GDM1 (cell line): ENCODE measurements around the gene DBF4B.
"Not testable (repeated sequence)": the region's sequence is repeated elsewhere in the genome, so short reads cannot be mapped to it uniquely, and the experiment has no call there.

Experiments used
- DNase-seq: peaks from one replicate; lab custom pipeline; 2025; lab: John Stamatoyannopoulos, UW

DBF4B gene

DNA sequence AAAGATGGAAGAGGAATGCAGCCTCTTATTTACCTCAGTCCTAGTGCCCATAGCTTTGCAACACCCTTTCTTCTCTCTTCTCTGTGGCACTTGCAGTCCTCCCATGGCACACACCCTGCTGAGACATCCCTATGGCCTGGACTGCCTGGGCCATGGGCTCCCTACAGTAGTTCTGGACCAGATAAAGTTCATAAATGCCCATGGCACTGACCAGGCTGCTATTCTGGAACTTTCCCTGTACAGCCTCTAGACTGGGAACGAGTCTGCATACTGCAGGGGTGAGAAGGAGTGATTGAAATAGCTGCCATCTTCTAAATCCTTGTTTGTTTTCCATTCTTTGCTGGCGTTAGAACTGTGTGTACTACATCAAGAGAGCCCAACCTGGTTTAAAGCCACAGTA is 25.8 kb downstream of the DBF4B start:
- DNase-seq: no peak

DNA sequence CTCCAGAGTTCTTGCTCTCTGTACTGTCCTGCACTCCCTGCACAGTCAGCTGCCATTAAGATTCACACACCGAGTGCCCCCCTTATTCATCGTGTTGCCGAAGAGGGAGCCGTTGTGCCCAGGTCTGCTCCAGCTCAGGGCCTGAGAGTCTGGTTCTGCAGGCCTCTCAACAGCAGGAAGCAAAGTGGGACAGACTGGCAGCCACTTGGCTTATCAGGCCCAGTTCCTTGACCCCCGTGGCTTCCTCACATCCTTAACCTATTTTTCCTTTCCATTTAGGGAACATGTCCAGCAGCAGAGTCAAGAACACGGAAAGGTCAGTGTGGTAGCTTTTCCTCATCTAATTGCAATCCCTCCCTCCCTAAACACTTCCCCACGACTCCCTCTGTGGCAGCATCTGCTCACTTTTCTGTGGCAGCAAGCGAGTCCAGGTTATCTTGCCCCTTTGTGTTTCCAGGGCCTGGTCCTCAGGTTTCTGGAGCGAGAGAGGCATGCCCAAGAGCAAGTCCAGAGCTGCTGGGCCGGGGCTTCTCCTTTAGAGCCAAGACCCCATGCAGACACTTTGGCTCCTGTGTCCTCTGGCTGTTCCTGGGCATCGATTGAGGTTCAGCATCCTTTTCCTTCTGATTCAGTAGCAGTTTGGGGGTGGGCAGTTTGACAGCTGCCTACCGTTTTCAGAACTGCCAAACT is 28.2 kb downstream of the DBF4B start:
- DNase-seq: no peak

DNA sequence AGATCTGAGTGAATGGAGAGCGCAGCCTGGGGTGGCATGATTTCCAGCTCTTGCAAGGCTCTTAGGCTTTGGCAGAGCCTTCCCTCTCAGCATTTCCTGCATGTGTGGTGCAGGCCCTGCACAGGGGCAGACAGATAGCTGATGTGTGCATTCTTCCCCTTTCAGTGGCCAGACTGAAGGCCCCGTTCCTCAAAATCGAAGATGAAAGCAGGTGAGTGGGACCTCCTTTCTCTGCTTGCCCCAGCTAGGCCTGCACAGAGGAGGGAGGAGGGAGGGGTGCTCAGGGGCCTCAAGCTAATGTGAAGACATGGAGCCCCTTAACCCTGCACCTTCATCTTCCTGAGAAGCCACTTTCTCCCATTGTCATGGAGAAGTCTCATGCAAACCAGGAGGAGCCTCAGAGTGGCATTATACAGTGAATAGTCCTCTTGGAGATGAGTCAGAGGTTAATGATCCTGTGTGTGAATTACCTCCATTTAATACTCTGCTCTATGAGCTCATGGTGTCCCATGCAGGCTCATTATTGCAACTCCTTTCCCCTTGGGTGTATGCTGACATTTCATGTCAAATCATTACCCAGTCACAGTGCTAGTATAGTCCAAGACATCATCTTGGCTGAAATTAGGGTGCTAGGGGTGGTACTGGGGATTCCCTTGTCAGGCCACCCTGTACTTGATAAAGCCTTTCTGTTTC is 29.9 kb downstream of the DBF4B start:
- DNase-seq: no peak

DNA sequence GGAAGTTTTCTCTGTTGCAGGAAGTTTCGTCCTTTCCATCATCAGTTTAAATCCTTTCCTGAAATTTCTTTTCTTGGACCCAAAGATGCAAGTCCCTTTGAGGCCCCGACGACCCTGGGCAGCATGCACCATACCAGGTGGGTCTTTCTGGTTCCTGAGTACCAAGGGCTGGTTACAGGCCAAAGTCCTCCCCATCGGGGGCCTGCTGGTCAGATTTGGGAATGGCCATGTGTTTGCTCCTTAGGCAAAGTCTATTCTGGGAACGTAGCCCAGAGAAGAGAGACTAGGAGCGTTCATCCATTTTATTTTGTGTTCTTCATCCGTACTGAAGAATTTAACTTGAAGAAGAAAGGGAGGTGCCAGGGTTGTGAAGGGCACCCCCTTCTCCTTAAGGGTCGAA is 32.9 kb downstream of the DBF4B start:
- DNase-seq: no peak

DNA sequence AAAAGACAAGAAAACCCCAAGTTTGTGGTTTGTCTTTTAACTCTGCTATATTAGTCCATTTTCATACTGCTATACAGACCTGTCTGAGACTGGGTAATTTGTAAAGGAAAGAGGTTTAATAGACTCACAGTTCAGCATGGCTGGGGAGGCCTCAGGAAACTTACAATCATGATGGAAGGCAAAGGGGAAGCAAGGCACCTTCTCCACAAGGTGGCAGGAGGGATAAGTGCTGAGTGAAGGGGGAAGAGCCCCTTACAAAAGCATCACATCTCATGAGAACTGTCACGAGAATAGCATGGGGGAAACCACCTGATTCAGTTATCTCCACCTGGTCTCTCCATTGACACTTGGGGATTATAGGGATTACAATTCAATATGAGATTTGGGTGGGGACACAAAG is 36.8 kb downstream of the DBF4B start:
- no peak for DNase-seq

DNA sequence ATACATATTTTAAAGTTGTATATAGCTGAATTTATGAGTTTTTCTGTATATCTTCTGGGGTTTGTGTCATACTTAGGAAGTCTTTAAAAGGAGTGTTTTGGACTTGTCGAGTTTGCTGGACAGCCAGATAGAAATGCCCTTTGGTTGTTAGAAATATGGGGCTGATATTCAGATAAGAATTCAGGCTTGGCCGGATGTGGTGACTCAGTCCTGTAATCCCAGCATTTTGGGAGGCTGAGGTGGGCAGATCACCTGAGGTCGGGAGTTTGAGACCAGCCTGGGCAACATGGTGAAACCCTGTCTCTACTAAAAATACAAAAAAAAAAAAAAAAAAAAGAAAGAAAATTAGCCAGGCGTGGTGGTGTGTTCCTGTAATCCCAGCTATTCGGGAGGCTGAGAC is 37.3 kb downstream of the DBF4B start:
- DNase-seq: not testable (repeated sequence)

DNA sequence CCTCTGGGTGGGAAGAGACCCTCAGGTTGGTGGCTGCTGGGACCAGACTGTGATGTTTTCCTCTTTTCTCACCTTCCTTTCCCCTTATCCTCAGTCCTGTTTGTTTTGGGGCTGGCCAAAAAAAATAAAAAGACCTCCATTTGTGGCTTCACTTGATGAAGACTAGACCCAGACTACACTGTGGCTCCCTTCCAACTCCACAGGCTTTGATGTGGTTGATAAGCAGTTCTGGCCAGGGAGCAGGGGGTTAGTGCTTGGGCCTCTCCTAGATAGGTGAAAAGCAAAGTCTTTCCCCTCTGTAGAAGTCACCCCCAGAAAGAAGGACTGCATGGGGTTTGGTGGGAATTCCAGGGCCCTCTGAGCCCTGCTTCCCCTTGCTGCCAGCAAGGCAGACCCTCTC is 39.1 kb downstream of the DBF4B start:
- DNase-seq: no peak

DNA sequence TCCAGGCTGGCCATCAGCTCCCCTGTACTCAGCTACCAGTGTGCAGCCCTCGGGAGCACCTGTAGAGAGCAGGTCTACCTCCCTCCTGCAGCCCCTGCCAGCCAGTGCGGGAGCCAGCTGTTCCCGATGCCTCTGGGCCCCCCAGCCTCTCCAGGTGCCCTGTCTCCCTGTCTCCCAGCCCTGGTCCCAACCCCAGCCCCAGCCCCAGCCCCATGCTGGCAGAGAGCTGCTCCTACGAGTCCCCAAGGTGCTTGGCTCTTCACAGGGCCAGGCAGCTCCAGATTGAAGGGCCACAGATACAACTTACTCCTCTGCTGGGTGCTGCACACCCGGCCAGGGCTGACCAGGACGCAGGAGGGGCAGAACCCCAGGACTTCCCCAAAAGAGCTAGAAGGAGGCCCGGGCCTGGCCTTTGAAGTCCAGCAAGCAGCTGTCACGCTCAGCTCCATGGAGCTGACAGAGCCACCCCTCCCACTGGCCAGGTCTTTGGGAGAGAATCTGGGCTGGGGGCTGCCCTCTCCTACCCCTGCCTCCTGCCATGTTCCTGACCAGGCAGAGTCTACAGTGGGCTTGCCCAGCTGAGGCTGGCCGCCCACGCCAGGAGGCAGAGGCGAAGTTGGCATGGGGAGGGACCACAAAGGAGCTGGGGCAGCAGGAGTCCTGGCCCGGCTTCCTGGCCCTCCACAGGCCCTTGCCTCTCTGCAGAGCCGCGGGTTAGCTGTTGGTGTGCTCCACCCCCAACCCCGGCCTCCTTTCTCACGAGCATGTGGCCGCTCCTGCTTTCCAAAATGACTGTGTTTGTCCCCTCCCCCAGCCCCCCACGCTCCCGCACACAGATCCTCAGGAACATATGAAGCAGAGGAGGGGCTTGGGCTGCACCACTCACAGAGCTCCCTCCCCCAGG is 40.9 kb downstream of the DBF4B start:
- no peak for DNase-seq

DNA sequence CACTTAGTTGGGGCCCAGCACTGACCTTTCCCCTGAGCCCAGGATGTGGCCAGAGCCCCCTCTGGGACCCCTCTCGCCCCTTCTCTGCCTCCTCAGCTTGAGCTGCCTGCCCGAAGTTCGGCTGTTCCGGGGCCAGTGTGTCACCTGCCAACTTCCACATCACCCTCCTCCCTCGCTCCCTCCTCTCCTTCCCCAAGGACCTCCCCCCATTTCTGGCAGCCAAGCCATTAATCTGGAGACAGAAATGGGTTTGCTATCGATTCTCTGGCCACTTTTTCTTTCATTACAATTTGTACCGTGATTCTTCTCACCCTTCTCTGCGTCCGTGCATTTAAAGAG is 41.5 kb downstream of the DBF4B start:
- DNase-seq: no peak

DNA sequence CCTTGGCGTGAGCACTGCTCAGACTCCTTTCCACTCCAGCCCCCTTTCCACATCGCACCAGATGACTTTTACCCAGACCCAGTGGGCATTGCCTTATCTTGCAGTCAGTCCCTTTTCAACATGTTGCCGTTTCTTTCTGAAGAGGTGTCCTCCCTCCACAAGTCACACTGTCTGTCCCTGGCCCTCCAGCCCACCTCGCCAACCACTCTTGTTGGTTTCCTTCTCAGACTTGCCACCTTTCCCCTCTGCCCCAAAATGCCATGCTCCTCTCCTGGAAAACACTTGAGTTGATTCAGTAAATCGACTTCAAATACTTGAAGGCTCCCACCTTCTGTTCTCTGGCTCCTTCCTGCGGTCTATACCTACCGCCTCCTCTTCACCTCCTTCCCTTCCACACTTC is 42.9 kb downstream of the DBF4B start:
- DNase-seq: no peak

DNA sequence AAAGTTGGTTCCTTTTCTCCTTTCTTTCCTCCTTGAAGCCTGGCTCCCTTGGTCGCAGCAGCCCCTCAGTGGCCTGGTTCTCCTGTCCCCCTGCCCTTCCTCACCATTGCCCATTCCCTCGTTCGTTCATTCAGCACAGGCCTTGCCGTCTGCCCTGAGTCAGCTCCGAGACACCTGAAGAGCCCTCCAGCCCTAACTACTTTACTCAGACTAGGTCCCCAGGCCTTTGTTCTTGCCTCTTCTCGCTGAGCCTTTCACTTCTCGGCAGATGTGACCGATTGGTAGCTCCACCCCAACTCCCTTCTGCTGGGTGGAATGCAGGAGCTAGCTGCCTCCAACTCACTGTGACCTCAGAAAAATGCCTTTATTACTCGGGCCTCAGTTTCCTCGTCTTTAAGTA is 43.3 kb downstream of the DBF4B start:
- no peak for DNase-seq

DNA sequence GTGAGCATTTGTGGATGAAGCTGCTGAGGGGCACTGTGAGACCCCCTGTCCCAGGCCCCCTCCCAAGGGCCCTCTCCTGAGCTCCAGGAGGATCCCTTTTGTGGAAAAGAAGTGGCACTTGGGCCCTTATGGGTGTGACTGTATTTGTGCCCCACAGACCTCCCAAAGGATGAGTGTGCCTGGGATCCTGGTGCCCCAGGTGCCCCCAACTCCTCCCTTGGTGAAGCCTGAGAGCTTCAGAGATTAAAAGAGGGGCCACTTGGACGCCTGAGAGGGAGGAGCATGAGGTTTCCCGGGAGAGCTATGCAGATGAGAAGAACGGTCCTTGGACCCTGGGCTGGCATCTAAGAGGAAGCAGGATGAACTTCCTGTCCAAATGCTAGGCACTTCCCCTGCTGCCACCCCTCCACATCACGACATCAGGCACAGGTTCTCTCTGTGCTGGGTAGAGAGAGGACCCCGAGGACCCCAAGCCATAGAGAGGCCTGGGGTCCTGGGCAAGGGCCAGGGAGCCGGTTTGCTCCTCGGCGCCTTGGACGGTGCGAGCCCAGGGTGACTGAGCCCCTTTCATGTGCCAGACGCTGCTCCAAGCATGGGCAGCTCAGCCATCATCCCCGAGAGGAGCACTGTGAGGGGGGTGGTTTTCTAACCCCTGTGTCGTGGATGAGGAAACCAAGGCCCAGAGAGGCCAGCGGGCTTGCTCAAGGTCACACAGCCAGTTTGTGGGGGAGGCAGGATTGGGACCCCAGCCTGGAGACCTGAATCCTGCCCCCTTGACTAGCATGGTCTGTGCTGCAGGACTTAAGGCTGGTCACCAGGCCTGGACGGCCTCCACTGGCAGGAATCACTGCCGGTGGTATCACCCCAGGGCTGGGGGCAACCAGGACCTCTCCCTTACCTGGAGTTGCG is 44.7 kb downstream of the DBF4B start:
- DNase-seq: no peak

DNA sequence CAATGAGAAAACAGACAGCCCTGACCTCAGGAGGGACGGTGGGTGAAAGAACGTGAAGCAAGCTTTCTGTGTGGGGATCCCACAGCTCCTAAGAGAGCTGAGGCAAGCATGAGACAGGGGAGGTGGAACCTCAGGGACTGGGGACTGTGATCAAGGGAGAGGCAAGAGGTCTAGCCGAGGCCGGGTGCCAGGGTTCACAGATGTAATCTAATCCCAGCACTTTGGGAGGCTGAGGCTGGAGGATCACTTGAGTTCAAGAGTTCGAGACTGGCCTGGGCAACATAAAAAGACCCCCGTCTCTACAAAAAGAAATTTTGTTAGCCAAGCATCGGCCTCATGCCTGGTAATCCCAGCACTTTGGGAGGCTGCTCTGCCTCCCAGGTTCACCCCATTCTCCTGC is 45.8 kb downstream of the DBF4B start:
- no peak for DNase-seq

DNA sequence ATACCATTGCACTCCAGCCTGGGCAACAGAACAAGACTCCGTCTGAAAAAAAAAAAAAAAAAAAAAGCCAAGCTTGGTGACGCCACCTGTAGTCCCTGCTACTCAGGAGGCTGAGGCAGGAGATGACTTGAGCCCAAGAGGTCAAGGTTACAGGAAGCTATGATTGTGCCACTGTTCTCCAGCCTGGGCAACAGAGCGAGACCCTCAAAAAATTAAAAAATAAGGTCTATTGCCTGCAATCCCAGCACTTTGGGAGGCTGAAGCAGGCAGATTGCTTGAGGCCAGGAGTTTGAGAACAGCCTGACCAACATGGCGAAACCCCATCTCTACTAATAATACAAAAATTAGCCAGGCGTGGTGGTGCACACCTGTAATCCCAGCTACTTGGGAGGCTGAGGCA is 46.7 kb downstream of the DBF4B start:
- not testable (repeated sequence) for DNase-seq

DNA sequence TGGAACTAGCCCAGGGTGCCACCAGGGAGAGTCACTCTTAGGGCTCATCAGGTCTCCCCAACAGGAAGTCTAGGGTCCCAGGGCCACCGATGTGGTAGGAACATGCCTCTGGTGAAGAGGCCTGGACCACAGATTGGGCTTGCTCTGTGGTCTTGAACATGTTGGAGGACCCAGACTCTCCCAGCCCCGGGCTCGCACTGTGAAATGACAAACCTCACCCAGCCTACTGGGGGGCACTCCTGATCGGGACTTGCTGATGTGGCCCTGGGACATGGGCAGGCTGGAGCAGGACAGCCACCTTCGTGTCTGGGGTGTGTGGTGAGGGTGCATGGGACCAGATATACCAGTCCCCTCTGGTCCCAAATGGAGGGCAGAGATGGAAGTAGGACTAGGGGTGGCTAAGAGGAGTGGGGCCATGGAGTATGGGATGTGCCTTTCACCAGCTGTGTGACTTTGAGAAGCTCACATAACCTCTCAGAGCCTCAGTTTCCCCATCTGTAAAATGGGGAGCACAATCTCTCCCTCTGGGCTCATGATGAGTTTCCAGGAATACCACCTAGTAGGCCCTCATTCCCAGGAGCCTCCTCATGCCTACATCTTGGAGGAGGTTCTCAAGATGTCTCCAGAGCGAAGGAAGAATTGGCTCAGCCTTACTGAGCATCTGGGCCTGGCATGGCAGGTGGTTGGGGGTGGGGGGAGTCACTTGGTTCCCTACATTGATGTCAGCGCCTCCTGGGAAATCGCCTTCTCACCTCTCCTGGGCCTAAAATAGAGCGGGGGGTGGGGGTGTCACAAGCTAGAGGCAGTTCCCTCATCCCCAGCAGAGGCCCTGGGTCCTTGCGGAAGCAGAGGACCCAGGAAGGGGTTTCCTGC is 48.8 kb downstream of the DBF4B start:
- no peak for DNase-seq

DNA sequence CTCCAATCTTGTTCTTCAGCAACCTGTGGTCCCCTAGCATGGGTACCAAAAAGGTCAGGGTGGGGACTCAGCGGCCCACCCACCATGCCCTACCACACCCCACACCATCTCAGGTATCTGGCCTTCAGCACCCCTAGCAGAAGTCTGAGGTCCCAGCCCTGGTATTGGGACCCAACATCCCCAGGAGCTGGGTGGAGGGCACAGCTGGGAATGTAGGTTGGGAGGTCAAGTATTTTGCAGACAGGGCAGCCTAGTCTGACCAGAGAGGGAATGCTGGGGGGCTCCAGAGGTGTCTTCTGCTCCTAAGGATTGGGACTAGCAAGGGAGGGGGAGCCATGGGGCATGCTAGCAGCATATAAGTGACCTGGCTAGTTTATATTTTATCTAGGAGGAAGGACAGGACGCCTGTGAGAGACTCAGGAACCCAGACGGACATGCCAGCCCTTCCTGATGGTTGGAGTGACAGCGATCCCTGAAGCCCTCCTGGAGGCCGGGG is 49.5 kb downstream of the DBF4B start:
- DNase-seq: no peak

DNA sequence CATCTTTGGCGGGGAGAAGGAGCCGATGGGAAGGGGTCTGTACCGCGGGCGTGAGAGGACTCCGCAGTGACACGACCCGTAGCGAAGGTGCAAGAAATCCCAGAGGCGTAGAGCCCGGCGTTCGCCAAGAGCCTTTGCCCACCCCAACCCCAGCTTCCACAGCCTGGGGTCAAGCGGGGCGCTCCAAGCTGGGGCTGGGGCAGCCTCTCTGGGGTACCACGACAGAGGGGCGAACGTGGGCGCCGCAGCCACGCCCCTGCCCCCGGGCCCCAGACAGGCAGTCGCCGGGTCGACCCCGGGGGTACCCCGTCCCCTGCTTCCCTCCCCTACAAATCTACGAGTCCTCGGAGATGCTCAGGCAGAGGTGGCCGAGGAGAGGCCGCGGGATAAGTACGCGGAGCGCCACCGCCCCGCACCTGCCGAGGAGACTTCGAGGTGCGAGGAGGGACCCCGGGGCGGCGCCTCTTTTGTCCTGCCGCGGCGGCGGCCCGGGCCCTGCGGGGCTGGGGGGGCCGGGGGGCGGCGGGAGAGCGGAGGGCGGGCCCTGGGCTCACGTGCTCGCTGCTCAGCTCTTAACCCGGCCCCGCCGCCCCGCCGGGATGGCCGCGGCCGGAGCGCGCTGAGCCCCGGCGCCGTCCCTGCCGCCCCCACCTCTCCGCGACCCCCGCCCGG is 50.1 kb downstream of the DBF4B start, which contains the start of gene ADAM11:
Gene ADAM11 (plus strand): TSS at position 575 of the 672 bp plus-strand sequence. CDS start 212 bp downstream, outside the sequence.
- DNase-seq: no peak

DNA sequence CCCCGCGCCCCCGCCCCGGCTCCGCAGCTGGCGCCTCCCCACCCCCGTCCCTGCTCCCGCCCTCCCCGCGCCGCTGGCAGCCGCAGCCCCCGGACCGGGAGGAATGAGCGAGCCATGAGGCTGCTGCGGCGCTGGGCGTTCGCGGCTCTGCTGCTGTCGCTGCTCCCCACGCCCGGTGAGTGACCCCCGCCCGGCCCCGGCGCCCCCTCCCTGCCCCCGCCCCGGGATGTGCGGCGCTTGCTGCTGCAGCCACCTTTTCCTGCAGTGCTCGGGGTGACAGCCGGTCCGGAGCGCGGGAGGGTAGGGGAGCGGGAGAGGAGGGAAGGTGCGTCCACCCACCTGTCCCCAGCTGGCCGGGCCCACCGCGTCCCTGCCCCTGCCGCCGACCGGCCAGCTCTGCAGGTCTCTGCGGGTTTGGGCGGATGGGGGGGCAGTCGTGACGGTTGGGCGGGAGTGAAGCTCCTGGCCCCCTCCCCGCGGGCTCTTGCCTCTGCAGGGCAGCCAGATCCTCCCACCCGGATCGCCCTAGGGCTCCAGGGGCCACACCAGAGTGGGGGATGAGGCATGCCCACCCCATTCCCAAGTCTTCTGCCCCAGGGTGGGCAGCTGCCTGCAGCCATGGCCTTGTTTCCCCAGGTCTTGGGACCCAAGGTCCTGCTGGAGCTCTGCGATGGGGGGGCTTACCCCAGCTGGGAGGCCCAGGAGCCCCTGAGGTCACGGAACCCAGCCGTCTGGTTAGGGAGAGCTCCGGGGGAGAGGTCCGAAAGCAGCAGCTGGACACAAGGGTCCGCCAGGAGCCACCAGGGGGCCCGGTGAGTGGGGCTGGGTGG is 50.8 kb downstream of the DBF4B start:
- DNase-seq: no peak

DNA sequence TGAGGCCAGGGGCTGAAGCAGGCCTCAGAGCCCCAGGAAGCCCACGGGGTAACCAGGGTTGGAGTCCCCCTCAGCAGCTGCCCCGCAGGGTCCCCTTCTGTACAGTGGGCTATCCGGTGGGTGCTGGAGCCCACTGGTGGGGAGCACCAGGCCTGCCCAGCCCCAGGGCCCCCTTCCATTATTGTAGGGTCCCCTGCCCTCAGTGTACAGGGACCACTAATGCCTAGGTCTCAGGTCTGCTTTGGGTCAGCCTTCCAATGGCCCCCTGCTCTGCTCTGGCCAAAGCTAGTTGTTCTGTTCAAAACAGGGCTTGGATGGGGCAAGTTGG is 51.4 kb downstream of the DBF4B start:
- no peak for DNase-seq
